Gastroesophageal sphincter (tissue), 4 donors: Measurements from ENCODE around the gene ARFGEF3. TPM values are rescaled to one million over a fixed set of nuclear protein-coding genes. Genes with fewer than 3 reads are reported as not detected.

ENCODE experiments used
- ATAC-seq: fragments of 150-250 bp; one replicate; pipeline ENCODE4 v1.9.1; 2016; ENCODE audit warnings: mild to moderate bottlenecking, moderate library complexity
- H3K27ac ChIP-seq, 4 donors: fragments of 200-600 bp; sonication (generic) in 3 of 4; 1 replicate in 3 of 4; 2 replicates in 1 of 4; pipeline ENCODE4 v1.5.1; 2016 to 2019
- H3K27me3 ChIP-seq: fragments of 200-600 bp; sonication (generic); one replicate; pipeline ENCODE4 v1.5.1; 2019
- H3K36me3 ChIP-seq, 2 donors: fragments of 200-600 bp; sonication (generic); one replicate each; pipeline ENCODE4 v1.5.1; 2019; ENCODE audit warnings: control low read depth in 1 of 2
- H3K4me1 ChIP-seq, 3 donors: fragments of 200-600 bp; sonication (generic); 1 replicate in 2 of 3; 2 replicates in 1 of 3; pipeline ENCODE4 v1.5.1; 2016 to 2019; ENCODE audit warnings: control low read depth in 2 of 3
- H3K4me3 ChIP-seq, 2 donors: fragments of 200-600 bp; sonication (generic); one replicate each; pipeline ENCODE4 v1.5.1; 2019; ENCODE audit warnings: mild to moderate bottlenecking in 1 of 2, moderate library complexity in 1 of 2
- H3K9me3 ChIP-seq, 3 donors: fragments of 200-600 bp; sonication (generic); one replicate each; pipeline ENCODE4 v1.5.1; 2017 to 2019; ENCODE audit warnings: control low read depth in 2 of 3
- CTCF ChIP-seq, 4 experiments: fragments of 200-600 bp in 2 of 4; fragments of 450-650 bp in 2 of 4; sonication (generic) in 1 of 4; IDR thresholded peaks; one replicate each; pipeline ENCODE4 v1.5.1; 2017 to 2019; ENCODE audit warnings: antibody characterized with exemption in 4 of 4, mild to moderate bottlenecking in 2 of 4, moderate library complexity in 2 of 4
- EP300 ChIP-seq: sonication (generic); formaldehyde crosslinking; IDR thresholded peaks from one replicate; pipeline ENCODE4 v1.6.1; 2017; ENCODE audit warnings: antibody characterized with exemption, mild to moderate bottlenecking
- POLR2A ChIP-seq, 2 donors: fragments of 450-650 bp; IDR thresholded peaks; one replicate each; pipeline ENCODE4 v1.6.1; 2017; ENCODE audit warnings: antibody characterized with exemption in 2 of 2, mild to moderate bottlenecking in 2 of 2, moderate library complexity in 1 of 2
- POLR2AphosphoS5 ChIP-seq: sonication (generic); formaldehyde crosslinking; IDR thresholded peaks from one replicate; pipeline ENCODE4 v1.6.1; 2017; ENCODE audit warnings: antibody characterized with exemption
- WGBS, 2 donors: methylation state at CpG; one replicate each; pipeline ENCODE4 v1.1.5; 2018; ENCODE audit warnings: low coverage in 1 of 2; 5-methylcytosine and 5-hydroxymethylcytosine counted together
- total RNA-seq, 4 donors: library from RNA; depleted of rRNA; stranded (reverse); fragments of >200 nt; gene quantifications; one replicate each; pipeline ENCODE4 v1.1.0, GENCODE V29; 2016

The ARFGEF3 gene
- total RNA-seq, 4 donors from 2014 or later = 0.47 to 4.2 (median 1.8) TPM

- Histone ChIP-seq H3K36me3 (no peaks in the 10 kb centered on the region), H3K4me1 (no peaks in the 10 kb centered on the region), H3K9me3 (no peaks in the 10 kb centered on the region), H3K27ac (no peak overlapping the region), H3K27me3 (no peaks in the 10 kb centered on the region), H3K4me3 (no peak overlapping the region)
- no peak for TF ChIP-seq CTCF (IDR thresholded peaks at IDR 0.05)
- no peak for TF ChIP-seq POLR2A (IDR thresholded peaks at IDR 0.05)
- 52 to 58% methylated on average over 3 of the region's 3 CpGs for WGBS, 2 donors
- ATAC-seq = no peak
These were observed 148.6 kb downstream of the ARFGEF3 start for GRCh38 chr6:138310294-138310693.

- H3K36me3 ChIP-seq = no peaks in the 10 kb centered on the region
- TF ChIP-seq POLR2A (IDR thresholded peaks at IDR 0.05) (no peak), CTCF (IDR thresholded peaks at IDR 0.05) (no peak), EP300 (no peak)
- no peaks in the 10 kb centered on the region for H3K9me3 ChIP-seq
- ATAC-seq = no peak
- H3K4me3 ChIP-seq = no peak overlapping the region
- no peak overlapping the region for H3K27ac ChIP-seq
- WGBS, 2 donors = 79 to 85% methylated on average over 2 of the region's 2 CpGs
- H3K27me3 ChIP-seq = no peaks in the 10 kb centered on the region
- H3K4me1 ChIP-seq = no peaks in the 10 kb centered on the region
These were observed 149.1 kb downstream of the ARFGEF3 start for GRCh38 chr6:138310821-138311220.

- Histone ChIP-seq H3K27me3 (no peaks in the 10 kb centered on the region), H3K9me3 (no peaks in the 10 kb centered on the region), H3K4me1 (no peaks in the 10 kb centered on the region), H3K36me3 (no peaks in the 10 kb centered on the region), H3K4me3 (no peak overlapping the region), H3K27ac (no peak overlapping the region)
- 60 to 100% methylated on average over 1 of the region's 13 CpGs for WGBS, 2 donors
- no peak for TF ChIP-seq POLR2A (IDR thresholded peaks at IDR 0.05)
- no peak for TF ChIP-seq CTCF (IDR thresholded peaks at IDR 0.05)
- TF ChIP-seq POLR2AphosphoS5 = no peak
- no peak for TF ChIP-seq EP300
- no peak for ATAC-seq
These were observed 149.5 kb downstream of the ARFGEF3 start for GRCh38 chr6:138311268-138311667.

GRCh38 chr6:138318741-138319375, 157.1 kb downstream of the ARFGEF3 start:
- no peak for ATAC-seq
- Histone ChIP-seq H3K27me3 (no peaks in the 10 kb centered on the region), H3K4me1 (no peaks in the 10 kb centered on the region), H3K27ac (no peak overlapping the region), H3K4me3 (no peak overlapping the region), H3K36me3 (no peaks in the 10 kb centered on the region), H3K9me3 (no peaks in the 10 kb centered on the region)
- WGBS, 2 donors = 88 to 96% methylated on average over 5 to 7 of the region's 7 CpGs
- TF ChIP-seq EP300 (no peak), CTCF (IDR thresholded peaks at IDR 0.05) (no peak), POLR2AphosphoS5 (no peak), POLR2A (IDR thresholded peaks at IDR 0.05) (no peak)

GRCh38 chr6:138321934-138322333, 160.2 kb downstream of the ARFGEF3 start:
- Histone ChIP-seq H3K27ac (no peak overlapping the region), H3K4me3 (no peak overlapping the region), H3K9me3 (no peaks in the 10 kb centered on the region), H3K36me3 (no peaks in the 10 kb centered on the region), H3K27me3 (no peaks in the 10 kb centered on the region), H3K4me1 (no peaks in the 10 kb centered on the region)
- 88 to 97% methylated on average over 3 of the region's 4 CpGs for WGBS, 2 donors
- no peak for ATAC-seq
- TF ChIP-seq POLR2A (IDR thresholded peaks at IDR 0.05) = no peak
- TF ChIP-seq POLR2AphosphoS5 = no peak
- no peak for TF ChIP-seq CTCF (IDR thresholded peaks at IDR 0.05)
- no peak for TF ChIP-seq EP300
